NB4 (cell line): ENCODE results near the gene SAFB.

Experiments
- DNase-seq: peaks from one replicate; pipeline ENCODE4 v3.0.0; 2010; ENCODE audit warnings: low read depth
- H3K4me3 ChIP-seq: one replicate; pipeline ENCODE4 v1.5.1; 2011; ENCODE audit warnings: mild to moderate bottlenecking, low read depth, low read length, moderate library complexity
- CTCF ChIP-seq: IDR thresholded peaks from one replicate; pipeline ENCODE4 v1.5.1; 2012; ENCODE audit warnings: low read depth, low read length
- MAX ChIP-seq: IDR thresholded peaks from 2 replicates; pipeline ENCODE4 v1.6.1; 2011; ENCODE audit warnings: low read depth, low read length
- MYC ChIP-seq: IDR thresholded peaks from 2 replicates; pipeline ENCODE4 v1.6.1; 2011; ENCODE audit warnings: low read depth, low read length
- POLR2A ChIP-seq: IDR thresholded peaks from 2 replicates; pipeline ENCODE4 v1.6.1; 2011; ENCODE audit warnings: mild to moderate bottlenecking; ENCODE audit not compliant: insufficient read length; ENCODE audit errors: extremely low read depth

The SAFB gene

GRCh38 chr19:5580161-5580571, 42.7 kb upstream of the SAFB start:
- DNase-seq, result peak; percentile 18
- TF ChIP-seq POLR2A (no peak), MYC (no peak), CTCF (no peak), MAX (no peak)
- H3K4me3 ChIP-seq, result no peak overlapping the region

- TF ChIP-seq MYC, result peak; percentile 58; the same call in 1 of the 2 replicates
- no peak; the same call in 1 of the 2 replicates for TF ChIP-seq MAX
- no peak for TF ChIP-seq CTCF
- no peak for TF ChIP-seq POLR2A
- no peak overlapping the region for H3K4me3 ChIP-seq
- DNase-seq, result peak; percentile 78
Measured at GRCh38 chr19:5585461-5586299, 37.2 kb upstream of the SAFB start.

- no peak overlapping the region for H3K4me3 ChIP-seq
- TF ChIP-seq POLR2A, result no peak
- TF ChIP-seq MYC, result peak; percentile 2; the same call in 1 of the 2 replicates
- TF ChIP-seq CTCF, result no peak
- peak; percentile 30; the same call in 1 of the 2 replicates for TF ChIP-seq MAX
- peak; percentile 27 for DNase-seq
Measured at GRCh38 chr19:5586300-5587070, 36.4 kb upstream of the SAFB start.

GRCh38 chr19:5587071-5587455, 35.8 kb upstream of the SAFB start:
- no peak for TF ChIP-seq CTCF
- no peak for TF ChIP-seq POLR2A
- no peak for DNase-seq

GRCh38 chr19:5587661-5588060, 35.2 kb upstream of the SAFB start:
- no peak for DNase-seq
- H3K4me3 ChIP-seq, result no peak overlapping the region
- TF ChIP-seq POLR2A, result no peak
- TF ChIP-seq MYC, result no peak
- TF ChIP-seq CTCF, result no peak
- no peak for TF ChIP-seq MAX

More at GRCh38 chr19:5587071-5587455, 35.8 kb upstream of the SAFB start:
- no peak overlapping the region for H3K4me3 ChIP-seq
